Measurements from ENCODE around the gene SAMD11. TPM values are rescaled to one million over a fixed set of nuclear protein-coding genes. Genes with fewer than 3 reads are reported as not detected.

The SAMD11 gene
- polyA plus RNA-seq, 1 donor from 2014 or later: 21.6 TPM

- Histone ChIP-seq H3K9me3 (ENCODE audit: low read length) (no peaks in the 10 kb centered on the region), H2AFZ (ENCODE audit: low read depth, low read length) (no peak overlapping the region), H3K4me3 (ENCODE audit: low read length) (no peak overlapping the region), H3K9ac (ENCODE audit: low read length) (no peak overlapping the region), H3K27ac (ENCODE audit: low read length) (no peak overlapping the region), H3K27me3 (ENCODE audit: insufficient read depth, low read depth, low read length) (no peaks in the 10 kb centered on the region), H4K20me1 (ENCODE audit: insufficient read depth) (no peaks in the 10 kb centered on the region), H3K36me3 (ENCODE audit: insufficient read depth, low read length) (no peaks in the 10 kb centered on the region), H3K79me2 (replicated peaks; ENCODE audit: insufficient read depth, low read length) (no peaks in the 10 kb centered on the region), H3K4me2 (ENCODE audit: low read length) (no peak overlapping the region), H3K9me2 (ENCODE audit: insufficient read depth, low read length) (no peaks in the 10 kb centered on the region), H3F3A (ENCODE audit: insufficient read depth, low read length, poor library complexity, severe bottlenecking) (no peaks in the 10 kb centered on the region)
- TF ChIP-seq TAF1 (IDR thresholded peaks at IDR 0.05; ENCODE audit: low read depth) (no peak), RAD21 (conservative IDR thresholded peaks at IDR 0.05) (no peak), MXI1 (conservative IDR thresholded peaks at IDR 0.05; ENCODE audit: poor library complexity, severe bottlenecking) (no peak), EZH2 (IDR thresholded peaks at IDR 0.05; ENCODE audit: borderline replicate concordance, insufficient read depth, low read length, poor library complexity, severe bottlenecking) (no peak), POLR2AphosphoS5 (IDR thresholded peaks at IDR 0.05) (no peak), REST (IDR thresholded peaks at IDR 0.05; ENCODE audit: borderline replicate concordance) (no peak), SMC3 (conservative IDR thresholded peaks at IDR 0.05; ENCODE audit: poor library complexity) (no peak), EP300 (conservative IDR thresholded peaks at IDR 0.05; ENCODE audit: poor library complexity, severe bottlenecking) (no peak)
Observed at GRCh38 chr1:980602-981395, 57.1 kb downstream of the SAMD11 start.

- TF ChIP-seq SMC3 (conservative IDR thresholded peaks at IDR 0.05; ENCODE audit: poor library complexity): no peak
- TF ChIP-seq RAD21 (conservative IDR thresholded peaks at IDR 0.05): no peak
- no peak overlapping the region for H2AFZ ChIP-seq (ENCODE audit: low read depth, low read length)
- no peaks in the 10 kb centered on the region for H3K36me3 ChIP-seq (ENCODE audit: insufficient read depth, low read length)
- no peak overlapping the region for H3K9ac ChIP-seq (ENCODE audit: low read length)
- H3K4me2 ChIP-seq (ENCODE audit: low read length): no peak overlapping the region
- H3K27me3 ChIP-seq (ENCODE audit: insufficient read depth, low read depth, low read length): no peaks in the 10 kb centered on the region
- H4K20me1 ChIP-seq (ENCODE audit: insufficient read depth): no peaks in the 10 kb centered on the region
- H3F3A ChIP-seq (ENCODE audit: insufficient read depth, low read length, poor library complexity, severe bottlenecking): no peaks in the 10 kb centered on the region
- no peaks in the 10 kb centered on the region for H3K9me3 ChIP-seq (ENCODE audit: low read length)
- H3K9me2 ChIP-seq (ENCODE audit: insufficient read depth, low read length): no peaks in the 10 kb centered on the region
- no peak overlapping the region for H3K4me3 ChIP-seq (ENCODE audit: low read length)
- H3K79me2 ChIP-seq (replicated peaks; ENCODE audit: insufficient read depth, low read length): no peaks in the 10 kb centered on the region
- no peak overlapping the region for H3K27ac ChIP-seq (ENCODE audit: low read length)
Observed at GRCh38 chr1:981491-981954, 57.8 kb downstream of the SAMD11 start.

- TF ChIP-seq REST (IDR thresholded peaks at IDR 0.05; ENCODE audit: borderline replicate concordance) (no peak), EZH2 (IDR thresholded peaks at IDR 0.05; ENCODE audit: borderline replicate concordance, insufficient read depth, low read length, poor library complexity, severe bottlenecking) (no peak), TAF1 (IDR thresholded peaks at IDR 0.05; ENCODE audit: low read depth) (no peak), CTCF (IDR thresholded peaks at IDR 0.05; ENCODE audit: poor library complexity, severe bottlenecking) (no peak), SMC3 (conservative IDR thresholded peaks at IDR 0.05; ENCODE audit: poor library complexity) (no peak), MXI1 (conservative IDR thresholded peaks at IDR 0.05; ENCODE audit: poor library complexity, severe bottlenecking) (no peak), EP300 (conservative IDR thresholded peaks at IDR 0.05; ENCODE audit: poor library complexity, severe bottlenecking) (no peak), RAD21 (conservative IDR thresholded peaks at IDR 0.05) (no peak), POLR2AphosphoS5 (IDR thresholded peaks at IDR 0.05) (no peak)
- Histone ChIP-seq H3K27ac (ENCODE audit: low read length) (no peak within 1 kb of the TSS), H4K20me1 (ENCODE audit: insufficient read depth) (no peaks in the 10 kb centered on the region), H3K79me2 (replicated peaks; ENCODE audit: insufficient read depth, low read length) (no peaks in the 10 kb centered on the region), H3K9me3 (ENCODE audit: low read length) (no peaks in the 10 kb centered on the region), H2AFZ (ENCODE audit: low read depth, low read length) (no peak within 1 kb of the TSS), H3K36me3 (ENCODE audit: insufficient read depth, low read length) (no peaks in the 10 kb centered on the region), H3K27me3 (ENCODE audit: insufficient read depth, low read depth, low read length) (no peaks in the 10 kb centered on the region), H3K4me3 (ENCODE audit: low read length) (no peak within 1 kb of the TSS), H3K4me2 (ENCODE audit: low read length) (no peak within 1 kb of the TSS), H3F3A (ENCODE audit: insufficient read depth, low read length, poor library complexity, severe bottlenecking) (no peaks in the 10 kb centered on the region), H3K9ac (ENCODE audit: low read length) (no peak within 1 kb of the TSS), H3K9me2 (ENCODE audit: insufficient read depth, low read length) (no peaks in the 10 kb centered on the region)
Observed at GRCh38 chr1:981955-982558, 58.3 kb downstream of the SAMD11 start, which contains the start of gene PERM1. Gene PERM1, minus strand, starts transcription at chr1:982093. Its CDS starts 1,064 bp downstream, at chr1:981029.

All from neural cell (in vitro differentiated cells).